Rectal smooth muscle tissue (tissue), 1 donor: ENCODE measurements around the gene CFAP73.

Source experiments
- H3K27ac ChIP-seq: one replicate; pipeline ENCODE4 v1.7.0; 2013; ENCODE audit warnings: low read depth, low read length, inconsistent platforms
- H3K27me3 ChIP-seq: one replicate; pipeline ENCODE4 v1.7.0; 2013; ENCODE audit warnings: low read length; ENCODE audit not compliant: control insufficient read depth, insufficient read depth
- H3K36me3 ChIP-seq: one replicate; pipeline ENCODE4 v1.7.0; 2013; ENCODE audit warnings: low read length; ENCODE audit not compliant: control insufficient read depth, insufficient read depth
- H3K4me1 ChIP-seq: one replicate; pipeline ENCODE4 v1.7.0; 2013; ENCODE audit warnings: low read length; ENCODE audit not compliant: control insufficient read depth, insufficient read depth
- H3K4me3 ChIP-seq: one replicate; pipeline ENCODE4 v1.7.0; 2013; ENCODE audit warnings: low read length
- H3K9ac ChIP-seq: one replicate; pipeline ENCODE4 v1.7.0; 2013; ENCODE audit warnings: low read length

CFAP73 gene

GRCh38 chr12:113149361-113150150, at the start of gene CFAP73:
Gene CFAP73, plus strand, starts transcription at chr12:113149724. Its CDS starts 134 bp downstream, at chr12:113149858.
- H3K4me1 ChIP-seq, result no peaks in the 10 kb centered on the region
- peak within 1 kb of the TSS; percentile 27 for H3K4me3 ChIP-seq
- H3K9ac ChIP-seq, result no peak within 1 kb of the TSS
- H3K27ac ChIP-seq, result no peak within 1 kb of the TSS
- H3K27me3 ChIP-seq, result peaks cover 15% of the 10 kb centered on the region
- no peaks in the 10 kb centered on the region for H3K36me3 ChIP-seq

DNA sequence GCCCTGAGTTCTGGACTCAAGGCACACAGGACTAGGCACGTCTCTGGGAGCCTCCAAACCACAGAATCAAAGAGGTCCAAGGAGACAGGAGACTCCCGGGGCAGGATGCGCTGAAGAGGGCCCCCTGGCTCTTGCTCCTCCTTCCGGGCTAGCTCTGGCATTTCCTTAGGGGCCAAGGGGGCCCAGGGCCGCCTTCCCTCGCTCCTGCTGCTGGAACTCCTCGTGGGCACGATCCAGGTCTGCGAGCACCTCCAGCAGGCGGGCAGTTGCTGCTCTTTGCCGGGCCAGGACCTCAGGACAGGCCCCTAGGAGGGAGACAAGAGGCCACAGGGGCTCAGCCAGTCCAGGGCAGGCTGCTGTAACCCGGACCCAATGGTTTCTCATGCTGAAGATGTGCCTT, 49.8 kb upstream of the CFAP73 start:
- no peak overlapping the region for H3K9ac ChIP-seq
- H3K27ac ChIP-seq, result no peak overlapping the region
- no peak overlapping the region for H3K4me3 ChIP-seq
- peaks cover 2% of the 10 kb centered on the region for H3K4me1 ChIP-seq
- H3K27me3 ChIP-seq, result no peaks in the 10 kb centered on the region
- H3K36me3 ChIP-seq, result no peaks in the 10 kb centered on the region

DNA sequence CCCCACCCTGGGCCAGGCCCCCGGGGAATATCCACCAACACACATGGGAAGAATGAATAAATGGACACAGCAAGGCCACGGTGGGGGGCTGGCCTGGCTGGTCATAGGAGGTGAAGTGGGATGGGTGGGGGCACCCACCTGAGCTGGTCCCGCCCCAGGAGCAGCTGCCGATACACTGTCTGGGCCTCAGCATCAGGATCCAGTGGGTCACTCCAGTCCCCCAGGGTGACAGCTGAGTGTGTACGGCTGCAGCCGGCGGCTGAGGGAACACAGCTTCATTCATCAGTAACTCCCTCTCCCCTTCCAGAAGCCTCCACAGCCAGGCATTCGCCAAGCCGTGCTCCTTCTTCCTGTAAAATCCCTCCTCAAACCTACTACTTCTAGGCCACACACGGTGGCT, 47.8 kb upstream of the CFAP73 start:
- peaks cover 2% of the 10 kb centered on the region for H3K4me1 ChIP-seq
- H3K36me3 ChIP-seq, result no peaks in the 10 kb centered on the region
- no peaks in the 10 kb centered on the region for H3K27me3 ChIP-seq
- H3K9ac ChIP-seq, result no peak overlapping the region
- no peak overlapping the region for H3K4me3 ChIP-seq
- H3K27ac ChIP-seq, result no peak overlapping the region

- Histone ChIP-seq H3K27ac (no peak overlapping the region), H3K4me1 (peaks cover 2% of the 10 kb centered on the region), H3K27me3 (no peaks in the 10 kb centered on the region), H3K4me3 (no peak overlapping the region), H3K9ac (no peak overlapping the region), H3K36me3 (no peaks in the 10 kb centered on the region)
Observed at GRCh38 chr12:113102811-113103210, 46.7 kb upstream of the CFAP73 start.

DNA sequence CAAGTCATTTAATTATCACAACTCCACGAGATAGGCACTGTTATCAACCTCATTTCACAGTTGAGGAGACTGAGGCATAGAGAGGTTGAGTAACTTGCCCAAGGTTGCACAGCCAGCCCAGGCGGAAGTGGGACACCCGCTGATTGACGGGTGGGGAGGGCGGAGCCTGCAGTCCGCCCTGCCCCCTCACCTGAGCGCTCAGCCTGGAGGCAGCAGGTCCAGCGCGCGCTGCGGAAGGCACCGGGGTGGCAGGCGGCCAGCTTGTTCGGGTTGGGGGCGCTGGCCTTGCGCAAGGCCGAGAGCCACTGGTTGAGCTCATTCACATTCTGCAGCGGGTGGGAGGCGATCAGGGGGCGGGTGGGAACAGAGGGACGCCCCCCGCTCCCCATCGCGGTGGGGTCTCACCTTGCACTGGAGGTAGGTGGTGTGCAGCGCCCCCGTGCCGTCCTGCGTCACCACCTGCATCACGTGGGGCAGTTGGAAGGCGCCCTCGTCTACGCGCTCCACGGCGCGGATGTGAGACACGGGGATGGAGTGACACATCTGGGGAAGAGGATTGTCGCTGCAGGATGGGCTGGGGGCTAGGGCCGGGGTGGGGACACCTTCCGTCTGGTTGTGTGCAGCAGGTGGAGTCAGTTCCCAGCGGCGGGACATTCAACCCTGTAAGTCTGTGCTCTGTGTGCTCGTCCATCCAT, 45.6 kb upstream of the CFAP73 start:
- Histone ChIP-seq H3K27me3 (no peaks in the 10 kb centered on the region), H3K27ac (no peak overlapping the region), H3K9ac (no peak overlapping the region), H3K4me1 (no peaks in the 10 kb centered on the region), H3K36me3 (no peaks in the 10 kb centered on the region), H3K4me3 (peak overlapping the region; percentile 4)

- H3K4me1 ChIP-seq, result no peaks in the 10 kb centered on the region
- H3K27me3 ChIP-seq, result no peaks in the 10 kb centered on the region
- no peaks in the 10 kb centered on the region for H3K36me3 ChIP-seq
- no peak overlapping the region for H3K27ac ChIP-seq
- no peak overlapping the region for H3K4me3 ChIP-seq
- no peak overlapping the region for H3K9ac ChIP-seq
Observed at GRCh38 chr12:113104953-113105510, 44.5 kb upstream of the CFAP73 start.

DNA sequence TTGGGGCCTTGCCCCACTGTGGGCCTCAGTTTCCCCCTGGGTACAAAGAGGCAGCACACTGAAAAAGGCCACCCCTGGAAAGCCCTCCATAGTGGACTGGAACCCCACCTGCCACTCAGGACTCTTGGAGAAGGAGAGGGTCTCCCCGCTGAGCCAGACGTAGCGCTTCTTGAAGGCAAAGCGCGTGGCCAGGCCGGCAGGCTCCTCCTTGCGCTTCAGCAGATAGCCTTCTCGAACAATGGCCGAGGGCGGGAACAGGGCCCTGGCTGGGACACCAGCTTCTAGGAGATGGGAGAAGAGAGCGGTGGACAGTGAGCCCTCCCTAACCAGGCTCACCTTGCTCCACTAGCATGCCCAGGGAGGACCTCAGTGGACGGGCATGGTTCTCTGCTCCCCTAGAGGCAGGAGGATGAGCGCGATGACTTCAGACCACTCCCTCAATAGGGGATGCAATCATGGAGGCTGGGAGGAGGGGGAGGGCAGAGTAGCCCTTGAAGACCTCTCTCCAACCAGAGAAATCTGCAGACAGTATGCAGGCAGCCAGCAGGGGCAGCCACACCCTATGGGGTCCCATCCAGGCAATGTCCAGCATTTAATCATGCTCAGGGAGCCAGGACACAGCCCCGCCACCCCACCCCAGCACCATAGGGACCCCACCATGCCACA, 43.8 kb upstream of the CFAP73 start:
- Histone ChIP-seq H3K9ac (no peak overlapping the region), H3K36me3 (no peaks in the 10 kb centered on the region), H3K4me1 (no peaks in the 10 kb centered on the region), H3K27me3 (no peaks in the 10 kb centered on the region), H3K27ac (no peak overlapping the region), H3K4me3 (no peak overlapping the region)

DNA sequence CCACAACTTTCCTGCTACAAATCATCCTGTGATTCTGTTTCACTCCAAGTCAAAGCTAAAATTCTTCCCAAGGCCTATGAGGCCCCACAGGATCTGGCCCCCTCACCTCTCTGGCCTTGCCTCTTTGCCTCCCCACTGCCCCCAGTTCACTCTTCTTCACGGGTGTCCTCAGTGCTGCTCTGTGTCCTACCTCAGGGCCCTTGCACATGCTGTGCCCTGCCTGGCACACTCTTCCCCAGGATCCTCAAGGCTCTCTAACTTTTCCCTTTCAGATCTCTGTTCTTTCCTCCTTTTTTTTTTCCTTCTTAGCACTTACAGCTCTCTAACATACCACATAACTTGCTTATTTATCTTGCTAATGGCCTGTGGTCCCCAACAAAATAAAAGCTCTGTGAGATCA, 43.2 kb upstream of the CFAP73 start:
- Histone ChIP-seq H3K36me3 (no peaks in the 10 kb centered on the region), H3K4me3 (no peak overlapping the region), H3K9ac (no peak overlapping the region), H3K4me1 (no peaks in the 10 kb centered on the region), H3K27me3 (no peaks in the 10 kb centered on the region), H3K27ac (no peak overlapping the region)

DNA sequence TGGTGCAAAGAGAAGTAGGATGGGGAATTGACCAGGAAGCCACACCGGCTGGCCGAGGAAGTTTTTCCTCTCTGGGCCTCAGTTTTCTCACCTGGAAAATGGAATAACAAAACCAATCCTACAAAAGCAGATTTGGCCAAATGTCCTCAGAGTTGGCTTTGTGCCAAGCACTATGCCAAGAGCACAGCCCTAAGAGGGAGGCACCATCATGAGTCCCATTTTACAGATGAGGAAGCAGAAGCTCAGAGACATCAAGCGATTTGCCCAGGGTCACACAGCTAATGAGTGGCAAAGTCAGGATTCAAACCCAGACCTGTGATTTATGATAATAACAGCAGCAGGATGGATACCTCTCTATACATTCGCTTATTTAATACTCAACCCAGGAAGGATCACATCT, 41.2 kb upstream of the CFAP73 start:
- Histone ChIP-seq H3K27me3 (no peaks in the 10 kb centered on the region), H3K9ac (no peak overlapping the region), H3K27ac (no peak overlapping the region), H3K4me3 (no peak overlapping the region), H3K36me3 (no peaks in the 10 kb centered on the region), H3K4me1 (no peaks in the 10 kb centered on the region)

DNA sequence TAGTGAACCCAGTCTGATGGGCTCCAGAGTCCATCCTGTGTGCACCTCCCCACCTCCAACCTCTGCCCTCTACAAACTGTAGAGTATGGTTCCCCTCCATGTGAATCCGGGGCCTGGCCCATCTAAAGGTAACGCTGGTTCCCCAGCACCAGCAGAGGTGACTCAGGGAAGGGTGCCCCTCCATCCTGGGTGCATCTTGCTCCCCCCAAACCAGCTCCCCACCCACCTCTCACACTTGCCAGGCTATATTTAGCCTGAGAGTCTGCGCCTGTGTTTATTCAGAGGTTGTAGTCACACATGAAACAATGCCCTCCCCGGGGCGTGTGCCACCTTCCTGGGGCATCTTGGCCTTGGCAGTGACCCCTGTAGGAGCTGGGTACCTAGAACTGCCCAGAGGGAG, 40.2 kb upstream of the CFAP73 start:
- no peaks in the 10 kb centered on the region for H3K4me1 ChIP-seq
- H3K27ac ChIP-seq, result no peak overlapping the region

DNA sequence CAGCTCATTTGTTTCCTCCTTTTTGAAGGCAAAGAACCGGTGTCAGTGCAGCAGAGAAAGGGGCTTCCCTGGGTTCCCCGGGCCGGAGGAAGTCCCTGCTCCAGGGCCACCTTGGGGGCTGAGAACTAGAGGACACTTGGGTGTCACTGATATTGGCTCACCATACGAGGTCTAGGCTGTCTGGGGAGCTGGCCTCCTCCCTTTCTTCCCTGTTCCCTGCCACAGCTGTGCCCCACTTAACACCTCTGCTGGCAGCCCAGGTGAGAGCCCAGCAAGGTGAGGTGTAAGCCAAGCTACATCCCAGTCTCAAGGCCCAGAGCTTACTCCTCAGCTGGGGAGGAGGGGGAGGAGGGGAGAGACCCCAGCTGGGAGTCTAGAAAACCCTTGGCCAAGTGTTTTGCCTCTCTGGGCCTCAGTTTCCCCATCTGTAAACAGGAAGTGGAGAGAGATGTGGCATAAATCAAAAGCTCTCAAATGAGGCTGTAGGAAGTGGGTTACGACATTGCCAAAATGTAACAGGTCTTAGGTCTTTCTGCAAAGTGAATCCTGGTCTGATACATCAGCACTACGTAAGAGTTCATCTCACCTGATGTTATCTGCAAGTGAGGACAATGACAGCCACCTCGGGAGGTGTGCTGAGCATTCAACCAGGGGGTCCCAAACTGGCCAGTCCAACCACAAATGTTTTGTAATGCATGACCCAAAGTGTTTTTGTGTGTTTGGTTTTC, 39.5 kb upstream of the CFAP73 start:
- no peak overlapping the region for H3K4me3 ChIP-seq
- H3K27me3 ChIP-seq, result no peaks in the 10 kb centered on the region
- H3K9ac ChIP-seq, result no peak overlapping the region
- H3K36me3 ChIP-seq, result no peaks in the 10 kb centered on the region
- H3K27ac ChIP-seq, result no peak overlapping the region
- no peaks in the 10 kb centered on the region for H3K4me1 ChIP-seq

More for the DNA sequence above, 40.2 kb upstream of the CFAP73 start:
- no peaks in the 10 kb centered on the region for H3K36me3 ChIP-seq
- H3K27me3 ChIP-seq, result no peaks in the 10 kb centered on the region
- H3K4me3 ChIP-seq, result no peak overlapping the region
- H3K9ac ChIP-seq, result no peak overlapping the region

DNA sequence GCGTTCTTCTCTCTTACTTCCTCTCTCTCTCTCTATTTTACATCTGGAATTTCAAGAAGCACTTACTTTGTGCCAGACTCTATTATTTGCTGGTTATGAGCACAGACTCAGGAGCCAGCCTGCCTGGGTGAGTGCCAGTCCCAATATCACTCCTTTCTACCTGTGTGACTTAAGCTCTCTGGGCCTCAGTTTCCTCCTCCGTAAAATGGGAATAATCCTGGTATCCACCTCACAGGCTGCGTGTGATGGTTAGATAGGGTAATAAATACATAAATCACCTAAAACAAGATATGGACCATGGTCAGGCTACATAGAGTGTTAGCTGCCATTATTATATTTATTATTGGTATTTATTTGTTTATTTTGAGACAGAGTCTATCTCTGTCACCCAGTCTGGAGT, 38.3 kb upstream of the CFAP73 start:
- H3K4me3 ChIP-seq, result no peak overlapping the region
- no peaks in the 10 kb centered on the region for H3K36me3 ChIP-seq
- H3K27ac ChIP-seq, result no peak overlapping the region
- no peak overlapping the region for H3K9ac ChIP-seq
- no peaks in the 10 kb centered on the region for H3K4me1 ChIP-seq
- no peaks in the 10 kb centered on the region for H3K27me3 ChIP-seq
